ENCODE results near the gene ZCCHC14.

The ZCCHC14 gene

GRCh38 chr16:87451563-87452210, 41.1 kb downstream of the ZCCHC14 start:
- DNase-seq: no peak

GRCh38 chr16:87448866-87449265, 44.0 kb downstream of the ZCCHC14 start:
- no peak for DNase-seq

GRCh38 chr16:87447323-87447722, 45.5 kb downstream of the ZCCHC14 start:
- no peak for DNase-seq

- no peak for DNase-seq
These were observed 46.3 kb downstream of the ZCCHC14 start for GRCh38 chr16:87446479-87446878.

GRCh38 chr16:87445486-87445885, 47.3 kb downstream of the ZCCHC14 start:
- no peak for DNase-seq

- no peak for DNase-seq
These were observed 48.9 kb downstream of the ZCCHC14 start for GRCh38 chr16:87443964-87444363.

GRCh38 chr16:87443016-87443415, 49.8 kb downstream of the ZCCHC14 start:
- DNase-seq: no peak

- DNase-seq: no peak
These were observed 50.2 kb downstream of the ZCCHC14 start for GRCh38 chr16:87442581-87442966.

- no peak for DNase-seq
These were observed 50.8 kb downstream of the ZCCHC14 start for GRCh38 chr16:87441886-87442580.

- no peak for DNase-seq
These were observed 52.9 kb downstream of the ZCCHC14 start for GRCh38 chr16:87439926-87440325.

- DNase-seq: no peak
These were observed 54.2 kb downstream of the ZCCHC14 start for GRCh38 chr16:87438611-87438985.

- no peak for DNase-seq
These were observed 54.8 kb downstream of the ZCCHC14 start for GRCh38 chr16:87437911-87438610.

- no peak for DNase-seq
These were observed 55.5 kb downstream of the ZCCHC14 start for GRCh38 chr16:87437327-87437726.

- DNase-seq: no peak
These were observed 56.3 kb downstream of the ZCCHC14 start for GRCh38 chr16:87436225-87437172.

GRCh38 chr16:87435372-87436224, 57.2 kb downstream of the ZCCHC14 start:
- no peak for DNase-seq

- no peak for DNase-seq
These were observed 58.6 kb downstream of the ZCCHC14 start for GRCh38 chr16:87434146-87434667.

- DNase-seq: no peak
These were observed 60.4 kb downstream of the ZCCHC14 start for GRCh38 chr16:87432330-87432915.

- no peak for DNase-seq
These were observed 60.9 kb downstream of the ZCCHC14 start for GRCh38 chr16:87431926-87432325.

- no peak for DNase-seq
These were observed 66.2 kb downstream of the ZCCHC14 start for GRCh38 chr16:87426423-87427215.

- no peak for DNase-seq
These were observed 66.9 kb downstream of the ZCCHC14 start for GRCh38 chr16:87425941-87426340.
